ENCODE results near the gene PES1.

The PES1 gene

DNA sequence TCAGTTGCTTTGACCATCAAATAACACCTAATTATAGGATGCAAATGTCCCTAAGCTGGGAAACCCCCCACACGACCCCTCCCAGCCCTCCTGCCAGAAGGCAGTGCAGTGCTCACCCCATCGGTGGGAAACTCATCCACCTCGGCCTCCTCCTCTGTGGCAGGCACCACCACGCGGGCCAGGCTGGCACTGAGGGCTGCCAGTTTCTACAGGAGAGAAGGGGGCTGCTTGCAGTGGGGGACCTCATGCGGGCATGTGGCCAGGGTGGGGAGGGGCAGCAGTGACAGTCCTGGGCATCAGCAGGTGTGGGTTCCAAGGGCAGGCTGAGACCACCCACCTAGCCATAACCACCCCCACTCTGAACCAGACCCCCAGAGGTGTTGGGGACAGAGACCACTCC, 10.8 kb downstream of the PES1 start:
- Histone ChIP-seq H3K4me3 (ENCODE audit: low read depth in 1 of 5, low read length in 5 of 5) (no peak overlapping the region), H3K9ac (ENCODE audit: low read length in 5 of 5) (no peak overlapping the region), H3K27me3 (ENCODE audit: control insufficient read depth in 5 of 5, insufficient read depth in 4 of 5, low read length in 5 of 5) (no peaks in the 10 kb centered on the region), H3K36me3 (ENCODE audit: control insufficient read depth in 5 of 5, insufficient read depth in 5 of 5, low read length in 5 of 5) (peaks cover 0 to 99% (median 98%) of the 10 kb centered on the region in 5 donors), H3K9me3 (ENCODE audit: control insufficient read depth in 5 of 5, low read length in 5 of 5) (no peaks in the 10 kb centered on the region), H3K27ac (ENCODE audit: low read depth, low read length) (no peak overlapping the region), H3K4me1 (ENCODE audit: control insufficient read depth in 5 of 5, insufficient read depth in 5 of 5, low read length in 5 of 5) (no peaks in the 10 kb centered on the region)

GRCh38 chr22:30578481-30578880, 13.2 kb downstream of the PES1 start:
- peaks cover 0 to 83% (median 81%) of the 10 kb centered on the region in 5 donors for H3K36me3 ChIP-seq (ENCODE audit: control insufficient read depth in 5 of 5, insufficient read depth in 5 of 5, low read length in 5 of 5)

DNA sequence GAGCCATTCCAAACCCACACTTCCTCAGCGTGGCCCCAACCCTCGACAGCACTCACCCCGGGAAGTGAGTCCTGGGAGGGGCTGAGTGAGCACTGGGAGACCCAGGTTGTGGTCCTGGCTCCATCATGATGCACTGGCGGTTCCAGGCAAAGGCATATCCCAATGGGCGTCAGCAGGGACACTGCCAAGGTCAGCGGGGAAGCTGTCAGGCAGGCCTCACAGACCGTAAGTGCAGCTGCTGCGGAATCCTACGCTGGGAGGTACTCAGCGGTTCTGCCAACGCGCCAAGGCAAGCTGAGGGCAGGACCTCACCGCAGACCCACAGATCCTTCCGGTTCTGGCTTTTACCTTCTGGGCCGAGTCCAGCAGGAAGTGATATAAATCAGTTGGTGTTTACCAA, 15.9 kb downstream of the PES1 start:
- H3K27me3 ChIP-seq (ENCODE audit: control insufficient read depth in 5 of 5, insufficient read depth in 4 of 5, low read length in 5 of 5): peaks cover 0 to 4% (median 3%) of the 10 kb centered on the region in 5 donors
- H3K4me1 ChIP-seq (ENCODE audit: control insufficient read depth in 5 of 5, insufficient read depth in 5 of 5, low read length in 5 of 5): peaks cover 0 to 6% (median 2%) of the 10 kb centered on the region in 5 donors
- H3K9me3 ChIP-seq (ENCODE audit: control insufficient read depth in 5 of 5, low read length in 5 of 5): no peaks in the 10 kb centered on the region
- H3K4me3 ChIP-seq (ENCODE audit: low read depth in 1 of 5, low read length in 5 of 5): no peak overlapping the region
- H3K9ac ChIP-seq (ENCODE audit: low read length in 5 of 5): no peak overlapping the region
- H3K36me3 ChIP-seq (ENCODE audit: control insufficient read depth in 5 of 5, insufficient read depth in 5 of 5, low read length in 5 of 5): peaks cover 0 to 56% (median 55%) of the 10 kb centered on the region in 5 donors
- no peak overlapping the region for H3K27ac ChIP-seq (ENCODE audit: low read depth, low read length)

More at GRCh38 chr22:30578481-30578880, 13.2 kb downstream of the PES1 start:
- Histone ChIP-seq H3K9me3 (ENCODE audit: control insufficient read depth in 5 of 5, low read length in 5 of 5) (no peaks in the 10 kb centered on the region), H3K27ac (ENCODE audit: low read depth, low read length) (no peak overlapping the region), H3K27me3 (ENCODE audit: control insufficient read depth in 5 of 5, insufficient read depth in 4 of 5, low read length in 5 of 5) (peaks cover 0 to 4% (median 0%) of the 10 kb centered on the region in 5 donors), H3K4me3 (ENCODE audit: low read depth in 1 of 5, low read length in 5 of 5) (no peak overlapping the region), H3K9ac (ENCODE audit: low read length in 5 of 5) (no peak overlapping the region), H3K4me1 (ENCODE audit: control insufficient read depth in 5 of 5, insufficient read depth in 5 of 5, low read length in 5 of 5) (peaks cover 0 to 6% (median 2%) of the 10 kb centered on the region in 5 donors)

DNA sequence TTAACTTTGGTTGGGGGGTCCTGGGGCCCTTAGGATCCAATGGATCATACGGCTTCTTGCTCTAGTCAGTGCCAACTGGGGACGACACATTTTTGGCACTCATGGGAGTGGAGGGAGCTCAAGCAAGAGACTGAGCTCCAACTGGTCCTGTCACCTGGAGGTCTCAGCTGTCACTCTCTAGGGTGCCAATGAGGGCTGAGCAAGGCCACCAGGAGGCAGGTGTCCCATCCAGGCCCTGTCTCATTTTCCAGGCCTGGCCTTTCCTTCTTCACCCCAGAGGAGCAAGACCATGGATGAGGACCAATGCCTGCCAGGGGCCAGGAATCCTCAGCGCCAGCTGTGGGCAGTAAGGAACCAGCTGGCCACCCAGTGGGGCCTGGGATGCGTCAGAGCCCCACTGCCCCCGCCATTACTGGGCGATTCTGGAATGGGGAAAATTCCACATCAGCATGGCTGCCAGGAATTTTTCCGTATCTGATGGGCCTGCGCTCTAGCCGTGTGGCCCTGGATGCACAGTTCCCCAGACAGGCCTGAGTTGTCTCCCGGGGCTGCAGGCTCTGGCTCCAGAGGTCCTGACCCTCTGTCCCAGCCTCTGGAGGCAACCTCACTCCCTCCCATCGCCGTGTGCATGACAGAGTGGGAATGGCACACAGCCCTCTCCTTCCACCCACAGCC, 16.6 kb downstream of the PES1 start:
- H3K9me3 ChIP-seq (ENCODE audit: control insufficient read depth in 5 of 5, low read length in 5 of 5): no peaks in the 10 kb centered on the region
- H3K27me3 ChIP-seq (ENCODE audit: control insufficient read depth in 5 of 5, insufficient read depth in 4 of 5, low read length in 5 of 5): peaks cover 0 to 5% (median 3%) of the 10 kb centered on the region in 5 donors
- no peak overlapping the region for H3K4me3 ChIP-seq (ENCODE audit: low read depth in 1 of 5, low read length in 5 of 5)
- H3K4me1 ChIP-seq (ENCODE audit: control insufficient read depth in 5 of 5, insufficient read depth in 5 of 5, low read length in 5 of 5): peaks cover 0 to 6% (median 2%) of the 10 kb centered on the region in 5 donors
- H3K27ac ChIP-seq (ENCODE audit: low read depth, low read length): no peak overlapping the region
- H3K9ac ChIP-seq (ENCODE audit: low read length in 5 of 5): no peak overlapping the region
- H3K36me3 ChIP-seq (ENCODE audit: control insufficient read depth in 5 of 5, insufficient read depth in 5 of 5, low read length in 5 of 5): peaks cover 0 to 49% (median 48%) of the 10 kb centered on the region in 5 donors

DNA sequence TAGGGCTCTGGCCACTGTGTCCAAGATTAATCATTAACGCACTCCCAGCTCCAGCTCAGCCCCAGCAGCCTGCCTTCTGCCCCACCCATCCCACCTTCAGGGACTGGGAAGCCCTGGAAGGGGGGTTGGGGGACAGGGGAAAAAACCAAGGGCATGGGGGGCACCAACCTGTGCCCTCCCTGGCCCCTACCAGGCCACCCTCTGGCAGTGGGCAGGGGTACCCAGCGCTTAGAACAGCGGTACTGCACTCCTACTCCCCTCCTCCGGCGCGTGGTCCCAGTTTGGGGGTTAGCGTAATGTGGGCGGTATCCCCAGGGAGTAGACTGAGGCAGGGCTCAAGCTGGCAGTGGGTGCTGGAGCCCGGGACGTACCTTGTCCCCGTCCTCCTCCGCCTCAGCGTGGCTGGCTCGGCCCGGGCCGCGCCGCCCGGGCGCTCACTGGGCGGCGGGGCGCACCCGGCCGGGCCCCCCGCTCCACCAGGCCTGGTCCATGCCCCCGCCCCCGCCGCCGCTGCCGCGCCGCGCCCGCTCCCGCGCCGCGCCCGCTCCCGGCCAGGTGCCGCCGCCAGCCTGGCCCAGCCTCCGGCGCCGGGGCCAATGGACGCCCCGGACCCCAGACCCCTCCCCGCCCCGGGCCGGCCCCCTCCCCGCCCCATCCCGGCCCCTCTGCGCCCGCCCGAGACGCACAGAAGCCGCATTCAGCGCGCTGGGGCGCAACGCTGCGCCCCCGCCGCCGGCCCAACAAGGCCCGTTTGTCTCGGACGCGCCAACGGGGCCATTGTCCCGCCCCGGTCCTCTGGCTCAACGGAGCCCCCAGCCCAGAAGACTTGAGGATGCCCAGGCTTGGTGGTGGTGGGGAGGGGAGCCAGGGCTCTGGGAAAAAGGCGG, 17.4 kb downstream of the PES1 start, which contains the start of gene GAL3ST1:
Gene GAL3ST1, minus strand, starts transcription at position 571 of the 887 bp plus-strand sequence. CDS start 17,273 bp downstream, outside the sequence.
- Histone ChIP-seq H3K36me3 (ENCODE audit: control insufficient read depth in 5 of 5, insufficient read depth in 5 of 5, low read length in 5 of 5) (peaks cover 0 to 41% (median 40%) of the 10 kb centered on the region in 5 donors), H3K4me3 (ENCODE audit: low read depth in 1 of 5, low read length in 5 of 5) (no peak within 1 kb of the TSS), H3K9ac (ENCODE audit: low read length in 5 of 5) (no peak within 1 kb of the TSS), H3K4me1 (ENCODE audit: control insufficient read depth in 5 of 5, insufficient read depth in 5 of 5, low read length in 5 of 5) (peaks cover 0 to 6% (median 2%) of the 10 kb centered on the region in 5 donors), H3K27ac (ENCODE audit: low read depth, low read length) (no peak within 1 kb of the TSS), H3K9me3 (ENCODE audit: control insufficient read depth in 5 of 5, low read length in 5 of 5) (no peaks in the 10 kb centered on the region), H3K27me3 (ENCODE audit: control insufficient read depth in 5 of 5, insufficient read depth in 4 of 5, low read length in 5 of 5) (peaks cover 0 to 5% (median 4%) of the 10 kb centered on the region in 5 donors)

DNA sequence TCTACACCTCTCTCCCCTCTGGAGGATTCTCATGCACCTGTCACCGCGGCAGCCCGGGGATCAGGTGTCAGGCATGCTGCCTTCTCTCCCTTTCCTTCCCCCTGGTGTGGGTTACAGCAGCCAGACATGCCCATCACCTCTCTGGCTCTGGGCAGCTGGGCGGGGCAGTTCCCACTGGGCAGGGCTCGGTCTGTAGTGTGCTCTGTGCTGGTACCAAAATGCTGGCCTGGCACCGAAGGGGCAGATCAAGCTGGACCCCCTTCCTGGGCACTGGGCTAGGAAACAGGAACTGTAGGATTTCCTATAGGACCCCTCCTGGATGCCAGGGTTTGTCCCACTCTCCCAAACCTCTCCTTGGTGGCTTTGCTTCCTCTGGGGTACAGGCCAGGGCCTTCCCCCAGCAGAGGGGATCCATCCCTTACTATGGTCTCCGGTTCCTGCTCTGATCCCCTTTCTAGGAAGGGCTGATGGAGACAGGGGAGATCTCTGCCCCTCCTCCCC, 18.1 kb downstream of the PES1 start:
- peaks cover 0 to 6% (median 2%) of the 10 kb centered on the region in 5 donors for H3K4me1 ChIP-seq (ENCODE audit: control insufficient read depth in 5 of 5, insufficient read depth in 5 of 5, low read length in 5 of 5)
- no peak overlapping the region for H3K27ac ChIP-seq (ENCODE audit: low read depth, low read length)
- no peaks in the 10 kb centered on the region for H3K9me3 ChIP-seq (ENCODE audit: control insufficient read depth in 5 of 5, low read length in 5 of 5)
- no peak overlapping the region for H3K4me3 ChIP-seq (ENCODE audit: low read depth in 1 of 5, low read length in 5 of 5)
- H3K27me3 ChIP-seq (ENCODE audit: control insufficient read depth in 5 of 5, insufficient read depth in 4 of 5, low read length in 5 of 5): peaks cover 0 to 8% (median 4%) of the 10 kb centered on the region in 5 donors
- H3K36me3 ChIP-seq (ENCODE audit: control insufficient read depth in 5 of 5, insufficient read depth in 5 of 5, low read length in 5 of 5): peaks cover 0 to 34% (median 33%) of the 10 kb centered on the region in 5 donors
- no peak overlapping the region for H3K9ac ChIP-seq (ENCODE audit: low read length in 5 of 5)

- no peak overlapping the region for H3K9ac ChIP-seq (ENCODE audit: low read length in 5 of 5)
- H3K9me3 ChIP-seq (ENCODE audit: control insufficient read depth in 5 of 5, low read length in 5 of 5): no peaks in the 10 kb centered on the region
- no peak overlapping the region for H3K27ac ChIP-seq (ENCODE audit: low read depth, low read length)
- H3K4me3 ChIP-seq (ENCODE audit: low read depth in 1 of 5, low read length in 5 of 5): no peak overlapping the region
- H3K4me1 ChIP-seq (ENCODE audit: control insufficient read depth in 5 of 5, insufficient read depth in 5 of 5, low read length in 5 of 5): peaks cover 0 to 6% (median 2%) of the 10 kb centered on the region in 5 donors
- H3K27me3 ChIP-seq (ENCODE audit: control insufficient read depth in 5 of 5, insufficient read depth in 4 of 5, low read length in 5 of 5): peaks cover 0 to 10% (median 5%) of the 10 kb centered on the region in 5 donors
- H3K36me3 ChIP-seq (ENCODE audit: control insufficient read depth in 5 of 5, insufficient read depth in 5 of 5, low read length in 5 of 5): peaks cover 0 to 28% (median 26%) of the 10 kb centered on the region in 5 donors
Measured at GRCh38 chr22:30572840-30573593, 18.7 kb downstream of the PES1 start.

- Histone ChIP-seq H3K9me3 (ENCODE audit: control insufficient read depth in 5 of 5, low read length in 5 of 5) (no peaks in the 10 kb centered on the region), H3K27ac (ENCODE audit: low read depth, low read length) (no peak overlapping the region), H3K4me3 (ENCODE audit: low read depth in 1 of 5, low read length in 5 of 5) (no peak overlapping the region), H3K9ac (ENCODE audit: low read length in 5 of 5) (no peak overlapping the region), H3K4me1 (ENCODE audit: control insufficient read depth in 5 of 5, insufficient read depth in 5 of 5, low read length in 5 of 5) (peaks cover 0 to 6% (median 2%) of the 10 kb centered on the region in 5 donors), H3K27me3 (ENCODE audit: control insufficient read depth in 5 of 5, insufficient read depth in 4 of 5, low read length in 5 of 5) (peaks cover 0 to 12% (median 5%) of the 10 kb centered on the region in 5 donors), H3K36me3 (ENCODE audit: control insufficient read depth in 5 of 5, insufficient read depth in 5 of 5, low read length in 5 of 5) (peaks cover 0 to 20% (median 18%) of the 10 kb centered on the region in 5 donors)
Measured at GRCh38 chr22:30572210-30572609, 19.5 kb downstream of the PES1 start.

DNA sequence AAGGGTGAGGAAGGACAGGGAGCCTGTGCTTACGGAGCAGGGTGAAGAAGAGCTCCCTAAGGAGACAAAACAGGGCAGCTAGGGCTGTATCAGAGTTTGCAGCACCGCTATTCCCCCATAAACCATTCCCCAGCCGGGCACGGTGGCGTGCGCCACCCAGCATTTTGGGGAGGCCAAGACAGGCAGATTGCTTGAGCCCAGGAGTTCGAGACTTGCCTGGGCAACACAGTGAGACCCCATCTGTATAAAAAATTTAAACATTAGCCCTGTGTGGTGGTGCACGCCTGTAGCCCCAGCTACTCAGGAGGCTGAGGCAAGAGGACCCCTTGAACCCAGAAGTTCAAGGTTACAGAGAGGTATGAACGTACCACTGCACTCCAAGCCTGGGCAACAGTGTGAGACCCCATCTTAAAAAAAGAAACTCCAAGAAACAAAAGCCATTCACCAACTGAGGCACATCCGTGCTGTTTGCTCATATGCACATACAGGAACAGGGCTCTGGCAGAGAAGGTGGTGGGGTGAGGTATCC, 22.0 kb downstream of the PES1 start:
- Histone ChIP-seq H3K9me3 (ENCODE audit: control insufficient read depth in 5 of 5, low read length in 5 of 5) (no peaks in the 10 kb centered on the region), H3K27ac (ENCODE audit: low read depth, low read length) (no peak overlapping the region), H3K9ac (ENCODE audit: low read length in 5 of 5) (no peak overlapping the region)

More for the DNA sequence above, 22.0 kb downstream of the PES1 start:
- H3K4me3 ChIP-seq (ENCODE audit: low read depth in 1 of 5, low read length in 5 of 5): no peak overlapping the region
- H3K36me3 ChIP-seq (ENCODE audit: control insufficient read depth in 5 of 5, insufficient read depth in 5 of 5, low read length in 5 of 5): no peaks in the 10 kb centered on the region
- H3K4me1 ChIP-seq (ENCODE audit: control insufficient read depth in 5 of 5, insufficient read depth in 5 of 5, low read length in 5 of 5): peaks cover 0 to 1% (median 0%) of the 10 kb centered on the region in 5 donors
- peaks cover 3 to 8% (median 5%) of the 10 kb centered on the region in 5 donors for H3K27me3 ChIP-seq (ENCODE audit: control insufficient read depth in 5 of 5, insufficient read depth in 4 of 5, low read length in 5 of 5)

All from subcutaneous abdominal adipose tissue (tissue), 5 donors.